IPS DF 6.9 (cell line): ENCODE data around the gene MCM10.
"Not testable (repeated sequence)": the region's sequence is repeated elsewhere in the genome, so short reads cannot be mapped to it uniquely, and the experiment has no call there.

Experiments used
- DNase-seq: peaks from one replicate; pipeline ENCODE4 v3.0.0-alpha.2; 2013; ENCODE audit warnings: low read depth, low spot score
- H3K27ac ChIP-seq: one replicate; pipeline ENCODE4 v1.5.1; 2013; ENCODE audit warnings: low read length, control low read depth
- H3K27me3 ChIP-seq: 2 replicates; pipeline ENCODE4 v1.6.1; 2013; ENCODE audit warnings: mild to moderate bottlenecking, low read length; ENCODE audit not compliant: control insufficient read depth, insufficient read depth
- H3K36me3 ChIP-seq: 2 replicates; pipeline ENCODE4 v1.6.1; 2013; ENCODE audit warnings: low read length; ENCODE audit not compliant: control insufficient read depth, insufficient read depth
- H3K4me1 ChIP-seq: 2 replicates; pipeline ENCODE4 v1.6.1; 2013; ENCODE audit warnings: low read length; ENCODE audit not compliant: control insufficient read depth, insufficient read depth
- H3K4me3 ChIP-seq: 2 replicates; pipeline ENCODE4 v1.5.1; 2013; ENCODE audit warnings: mild to moderate bottlenecking, low read length
- H3K9me3 ChIP-seq: 2 replicates; pipeline ENCODE4 v1.6.1; 2013; ENCODE audit warnings: low read length, inconsistent platforms; ENCODE audit not compliant: control insufficient read depth, insufficient read depth
- WGBS: extraction: QIAGEN DNeasy Blood & Tissue Kit; methylation state at CpG from one replicate; pipeline ENCODE4 v1.1.7; 2013; ENCODE audit warnings: mixed read lengths, missing lambda C conversion rate; ENCODE audit not compliant: insufficient read length, insufficient coverage; 5-methylcytosine and 5-hydroxymethylcytosine counted together

The MCM10 gene

GRCh38 chr10:13233358-13233757 is 72.0 kb downstream of the MCM10 start:
- H3K27me3 ChIP-seq, result no peaks in the 10 kb centered on the region
- no peaks in the 10 kb centered on the region for H3K9me3 ChIP-seq
- peaks cover 5% of the 10 kb centered on the region for H3K4me1 ChIP-seq
- no peak overlapping the region for H3K27ac ChIP-seq
- WGBS, result no CpG with 5 or more reads among the region's 14 CpGs
- no peaks in the 10 kb centered on the region for H3K36me3 ChIP-seq
- H3K4me3 ChIP-seq, result no peak overlapping the region
- no peak for DNase-seq

- H3K9me3 ChIP-seq, result no peaks in the 10 kb centered on the region
- H3K4me3 ChIP-seq, result no peak within 1 kb of the TSS
- H3K4me1 ChIP-seq, result peaks cover 5% of the 10 kb centered on the region
- no peak for DNase-seq
- WGBS, result no CpG with 5 or more reads among the region's 10 CpGs
- no peak within 1 kb of the TSS for H3K27ac ChIP-seq
- H3K27me3 ChIP-seq, result no peaks in the 10 kb centered on the region
- no peaks in the 10 kb centered on the region for H3K36me3 ChIP-seq
Measured at GRCh38 chr10:13234172-13234571, 72.8 kb downstream of the MCM10 start, which contains the start of gene UCMA. TSS of gene UCMA (minus strand) at chr10:13234374. CDS start at chr10:13234258, 116 bp downstream.

- not testable (repeated sequence) for H3K27ac ChIP-seq, H3K27me3 ChIP-seq, H3K4me1 ChIP-seq, H3K4me3 ChIP-seq, DNase-seq, H3K9me3 ChIP-seq, H3K36me3 ChIP-seq
- WGBS, result no CpG with 5 or more reads among the region's 13 CpGs
Measured at GRCh38 chr10:13234736-13235135, 73.4 kb downstream of the MCM10 start.

- Histone ChIP-seq H3K9me3 (no peaks in the 10 kb centered on the region), H3K27ac (no peak overlapping the region), H3K4me1 (peaks cover 3% of the 10 kb centered on the region), H3K36me3 (no peaks in the 10 kb centered on the region), H3K27me3 (no peaks in the 10 kb centered on the region), H3K4me3 (no peak overlapping the region)
- no peak for DNase-seq
- WGBS, result no CpG with 5 or more reads among the region's 8 CpGs
Measured at GRCh38 chr10:13236638-13237037, 75.3 kb downstream of the MCM10 start.

GRCh38 chr10:13238271-13239077 is 77.1 kb downstream of the MCM10 start:
- Histone ChIP-seq H3K9me3 (no peaks in the 10 kb centered on the region), H3K27ac (no peak overlapping the region), H3K27me3 (no peaks in the 10 kb centered on the region), H3K36me3 (no peaks in the 10 kb centered on the region), H3K4me1 (peaks cover 2% of the 10 kb centered on the region), H3K4me3 (no peak overlapping the region)
- no peak for DNase-seq
- WGBS, result no CpG with 5 or more reads among the region's 16 CpGs

GRCh38 chr10:13239923-13240322 is 78.6 kb downstream of the MCM10 start:
- WGBS, result no CpG with 5 or more reads among the region's 7 CpGs
- no peaks in the 10 kb centered on the region for H3K36me3 ChIP-seq

GRCh38 chr10:13241613-13242012 is 80.3 kb downstream of the MCM10 start:
- WGBS, result no CpG with 5 or more reads among the region's 3 CpGs
- no peaks in the 10 kb centered on the region for H3K9me3 ChIP-seq

More at GRCh38 chr10:13239923-13240322, 78.6 kb downstream of the MCM10 start:
- DNase-seq, result no peak
- no peaks in the 10 kb centered on the region for H3K27me3 ChIP-seq
- no peak overlapping the region for H3K27ac ChIP-seq
- H3K9me3 ChIP-seq, result no peaks in the 10 kb centered on the region
- no peak overlapping the region for H3K4me3 ChIP-seq
- H3K4me1 ChIP-seq, result no peaks in the 10 kb centered on the region

GRCh38 chr10:13242260-13242659 is 80.9 kb downstream of the MCM10 start:
- H3K4me3 ChIP-seq, DNase-seq, H3K9me3 ChIP-seq, H3K27me3 ChIP-seq, H3K27ac ChIP-seq, H3K4me1 ChIP-seq, H3K36me3 ChIP-seq: not testable (repeated sequence)
- WGBS, result no CpG with 5 or more reads among the region's 5 CpGs

More at GRCh38 chr10:13241613-13242012, 80.3 kb downstream of the MCM10 start:
- Histone ChIP-seq H3K36me3 (no peaks in the 10 kb centered on the region), H3K27ac (no peak overlapping the region), H3K4me3 (no peak overlapping the region), H3K4me1 (no peaks in the 10 kb centered on the region), H3K27me3 (no peaks in the 10 kb centered on the region)
- no peak for DNase-seq

- no CpG with 5 or more reads among the region's 9 CpGs for WGBS
- Histone ChIP-seq H3K36me3 (no peaks in the 10 kb centered on the region), H3K27me3 (no peaks in the 10 kb centered on the region), H3K27ac (no peak overlapping the region), H3K4me3 (no peak overlapping the region), H3K9me3 (no peaks in the 10 kb centered on the region), H3K4me1 (no peaks in the 10 kb centered on the region)
- no peak for DNase-seq
Measured at GRCh38 chr10:13247246-13247645, 85.9 kb downstream of the MCM10 start.

GRCh38 chr10:13247784-13248183 is 86.4 kb downstream of the MCM10 start:
- H3K4me3 ChIP-seq, result no peak overlapping the region
- DNase-seq, result no peak
- H3K36me3 ChIP-seq, result no peaks in the 10 kb centered on the region
- H3K27me3 ChIP-seq, result no peaks in the 10 kb centered on the region
- no peaks in the 10 kb centered on the region for H3K4me1 ChIP-seq
- H3K27ac ChIP-seq, result no peak overlapping the region
- H3K9me3 ChIP-seq, result no peaks in the 10 kb centered on the region
- no CpG with 5 or more reads among the region's 4 CpGs for WGBS

GRCh38 chr10:13253726-13254125 is 92.4 kb downstream of the MCM10 start:
- no peak for DNase-seq
- Histone ChIP-seq H3K27me3 (no peaks in the 10 kb centered on the region), H3K27ac (no peak overlapping the region), H3K4me1 (no peaks in the 10 kb centered on the region), H3K36me3 (no peaks in the 10 kb centered on the region), H3K4me3 (no peak overlapping the region), H3K9me3 (no peaks in the 10 kb centered on the region)
- no CpG with 5 or more reads among the region's 4 CpGs for WGBS
